ENCODE data around the gene NAT10.

NAT10 gene

DNA sequence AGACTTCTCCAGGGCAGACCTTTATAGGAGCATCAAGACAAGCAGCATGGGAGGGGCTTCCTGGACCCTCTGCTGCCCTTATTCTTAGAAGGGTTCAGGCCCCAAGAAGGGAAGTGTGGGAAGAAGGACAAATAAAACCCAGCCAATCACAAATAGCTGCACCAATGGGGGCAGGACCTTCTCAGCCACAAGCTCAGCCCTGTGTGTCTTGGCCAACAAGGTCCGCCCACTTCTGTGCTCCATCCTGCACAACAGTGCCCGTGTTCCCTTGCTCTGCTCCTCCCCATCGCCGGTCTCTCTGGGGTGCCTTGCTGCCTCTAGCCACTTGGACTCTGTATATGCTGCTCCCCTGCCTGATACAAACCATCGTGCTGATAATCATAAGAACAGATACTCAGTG, 86.1 kb downstream of the NAT10 start:
- no peak for DNase-seq

DNA sequence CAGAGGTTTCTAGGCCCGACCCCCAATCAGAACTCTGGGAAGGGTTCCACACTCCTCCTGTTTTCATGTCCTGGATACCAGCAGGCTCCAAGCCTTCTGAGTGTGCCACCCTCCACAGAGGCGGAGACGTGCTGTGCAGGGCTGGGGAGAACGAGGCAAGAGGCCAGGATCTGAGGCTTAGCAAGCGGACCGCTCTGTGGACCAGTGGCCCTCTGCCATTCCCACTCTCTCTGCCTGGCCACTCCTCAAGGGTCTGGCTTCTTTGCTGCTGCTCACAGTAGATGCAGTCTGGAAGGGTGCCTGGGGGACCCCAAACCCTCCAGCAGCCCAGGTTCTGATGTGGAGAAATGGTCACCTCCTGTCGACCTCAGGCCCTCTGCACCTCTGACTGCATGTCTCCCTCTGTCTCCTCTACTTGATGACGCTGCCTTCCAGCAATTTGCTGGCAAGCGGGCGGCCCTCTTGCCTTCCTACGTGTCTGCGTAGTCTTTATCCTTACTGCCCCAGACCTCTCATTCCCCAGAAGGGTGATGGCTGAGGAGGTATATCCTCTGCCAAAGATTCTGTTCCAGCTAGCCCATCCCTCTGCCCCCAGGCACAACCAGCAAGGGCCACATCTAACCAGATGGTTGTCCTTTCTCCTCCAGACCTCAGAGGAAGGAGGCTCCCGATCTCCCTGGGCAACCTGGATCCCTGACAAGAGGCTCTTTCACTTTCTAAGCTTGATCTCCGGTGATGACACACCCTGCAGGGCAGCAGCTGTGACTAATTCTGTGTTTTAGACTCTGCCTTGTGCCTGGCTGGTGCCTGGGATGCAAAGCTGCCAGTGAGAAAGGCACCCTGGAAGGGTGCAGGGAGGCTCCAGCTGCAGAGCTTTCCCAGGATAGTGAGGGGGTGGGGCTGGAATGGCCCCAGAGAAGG, 87.3 kb downstream of the NAT10 start:
- DNase-seq = no peak

DNA sequence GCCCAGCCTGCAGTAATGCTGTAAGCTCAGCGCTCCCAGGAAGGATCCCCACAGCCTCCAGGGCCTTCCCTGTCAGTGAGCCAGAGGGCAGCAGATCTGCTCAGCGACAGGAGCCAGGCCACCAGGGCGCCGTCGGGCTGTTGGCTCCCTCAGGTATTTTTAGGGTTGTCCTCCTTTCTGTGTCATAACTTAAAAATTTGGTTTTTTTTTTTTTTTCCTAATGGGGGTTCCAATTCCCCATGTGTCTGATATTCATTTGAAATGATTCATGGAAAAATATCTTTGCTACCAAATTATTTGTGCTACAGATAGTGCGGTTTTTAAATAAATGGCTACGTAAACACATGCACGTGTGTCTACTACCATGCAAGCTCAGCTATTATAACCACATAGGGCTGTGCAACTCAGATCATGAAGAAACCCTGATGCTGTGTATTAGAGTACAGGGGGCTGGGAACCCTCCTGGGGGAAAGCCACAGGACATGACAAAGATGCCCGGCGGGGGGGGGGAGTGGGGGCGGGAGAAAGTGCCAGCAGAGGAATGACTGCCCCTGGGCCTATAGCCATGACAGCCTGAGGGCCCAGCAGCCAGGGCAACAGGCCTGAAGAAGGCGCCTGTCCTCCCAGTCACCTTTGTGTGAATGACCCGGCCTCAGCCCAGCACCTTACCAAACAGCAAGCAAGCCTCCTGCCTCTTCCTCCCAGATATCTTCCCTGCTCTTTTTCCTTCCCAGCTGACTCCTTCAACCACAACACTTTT, 89.3 kb downstream of the NAT10 start:
- no peak for DNase-seq

All from activated CD4-positive, CD25-positive, alpha-beta regulatory T cell (primary cell).